Dedifferentiated amniotic fluid mesenchymal stem cell (primary cell): Measurements from ENCODE around the gene OR2AJ1.

Experiments used
- DNase-seq: peaks from one replicate; pipeline ENCODE4 v3.0.0-alpha.2; 2016; ENCODE audit errors: extremely low spot score

Gene OR2AJ1

DNA sequence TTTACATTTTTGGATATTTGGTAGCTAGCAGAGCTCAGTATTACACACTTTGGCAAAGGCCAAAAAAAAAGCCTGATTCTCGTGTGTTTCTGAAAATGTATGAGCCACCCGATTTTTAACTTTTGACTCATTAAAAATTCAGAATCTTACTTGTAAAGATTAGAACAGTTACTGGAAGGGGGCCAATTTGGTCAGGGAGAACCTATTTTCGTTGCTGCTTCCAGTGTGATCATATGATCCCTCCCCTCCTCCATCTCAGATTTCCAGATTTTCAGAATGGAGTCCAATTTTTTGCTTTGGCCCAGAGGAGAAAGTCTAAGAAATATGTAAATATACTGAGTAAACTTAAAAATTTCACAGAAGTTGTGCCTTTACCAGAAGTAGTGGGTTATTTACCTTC lies 37.1 kb downstream of the OR2AJ1 start:
- DNase-seq = no peak

GRCh38 chr1:247962911-247963588 lies 38.4 kb downstream of the OR2AJ1 start:
- DNase-seq = no peak

DNA sequence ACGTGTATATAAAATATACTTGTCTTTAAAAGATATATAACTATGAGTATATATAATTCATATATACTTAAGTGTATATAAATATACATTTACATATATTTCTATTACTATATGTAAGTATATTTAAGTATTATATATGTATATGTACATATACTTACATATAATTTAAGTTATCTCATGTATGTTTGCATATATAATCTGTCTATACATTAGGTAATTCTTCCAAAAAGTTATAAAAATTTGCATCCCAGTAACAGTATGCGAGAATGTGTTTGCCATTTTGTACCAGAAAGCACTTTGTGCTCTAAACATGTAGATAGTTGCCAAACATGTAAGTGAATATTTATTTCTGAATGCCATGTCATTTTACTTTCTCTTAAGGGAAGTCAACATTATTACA lies 40.2 kb downstream of the OR2AJ1 start, which contains the start of gene OR2AK2:
OR2AK2 (plus strand) TSS at position 301 of the 400 bp plus-strand sequence. CDS start 144 bp downstream, outside the sequence.
- DNase-seq = no peak

DNA sequence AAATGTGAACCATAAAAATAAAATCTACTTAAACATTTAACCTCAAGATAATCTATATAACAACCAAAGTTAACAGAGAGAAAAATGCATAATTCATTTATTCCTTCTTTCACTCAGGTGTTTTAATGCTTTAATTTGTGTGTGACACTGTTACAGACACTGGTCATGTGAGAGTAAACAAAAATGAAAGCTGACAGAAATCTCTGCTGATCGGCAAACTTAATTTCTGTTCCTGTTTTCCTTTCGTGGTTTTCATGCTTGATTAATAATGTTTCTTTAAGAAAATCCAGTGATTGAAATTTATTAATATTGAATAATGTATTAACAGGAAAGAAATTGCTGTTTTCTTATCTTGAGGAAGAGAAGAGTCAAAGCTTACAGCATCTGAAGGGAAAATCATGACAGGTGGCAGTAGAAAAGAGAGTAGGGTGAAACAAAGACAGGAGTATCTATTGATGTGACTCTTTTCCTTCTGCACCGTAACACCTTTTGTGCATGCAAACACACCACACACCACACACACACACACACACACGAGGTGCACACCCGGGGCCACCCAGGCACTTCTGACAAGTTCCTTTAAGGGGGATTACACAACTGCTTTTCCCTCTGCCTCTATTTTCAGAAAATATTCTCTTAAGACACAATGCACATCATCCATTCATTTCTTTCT lies 42.0 kb downstream of the OR2AJ1 start:
- DNase-seq = no peak
